ENCODE results near the gene MC1R. TPM values are rescaled to one million over a fixed set of nuclear protein-coding genes. Genes with fewer than 3 reads are reported as not detected.

MC1R gene
- total and polyA plus RNA-seq, 2 of the 4 experiments (the other 2 are of a cell fraction), result 3.8 to 9.5 TPM

- H4K8ac ChIP-seq (ENCODE audit: low read depth in 2 of 2, low read length in 2 of 2), result no peak overlapping the region
- no peak overlapping the region for H2BK20ac ChIP-seq (ENCODE audit: low read depth, low read length)
- H4K91ac ChIP-seq (ENCODE audit: insufficient read depth, low read depth, low read length), result no peak overlapping the region
- H3K9ac ChIP-seq (ENCODE audit: low read depth, low read length), result no peak overlapping the region
- H3K14ac ChIP-seq (replicated peaks; ENCODE audit: low read depth, low read length), result no peak overlapping the region
- no TSS peak for BruUV-seq (replicated peaks)
- H2AFZ ChIP-seq (replicated peaks; ENCODE audit: low read length, poor library complexity), result no peak overlapping the region
- H2AK5ac ChIP-seq (ENCODE audit: low read depth, low read length), result no peak overlapping the region
- H3K4ac ChIP-seq (ENCODE audit: low read depth, low read length), result no peak overlapping the region
- ATAC-seq (ENCODE audit: low read depth) (no peak), DNase-seq (no peak)
- H3K27ac ChIP-seq (ENCODE audit: insufficient read depth, low read length), result no peak overlapping the region
- H2BK5ac ChIP-seq (ENCODE audit: low read depth, low read length, poor library complexity, severe bottlenecking), result no peak overlapping the region
- 86% methylated on average over 10 of the region's 11 CpGs; no CpG with 5 or more reads in 1 of the 2 experiments for WGBS, 2 experiments (ENCODE audit: extremely low coverage in 2 of 2, insufficient read length in 1 of 2)
- no peaks in the 10 kb centered on the region for H3K9me3 ChIP-seq (ENCODE audit: control insufficient read depth, insufficient read depth, low read length)
- no peaks in the 10 kb centered on the region for H3K4me1 ChIP-seq (ENCODE audit: control insufficient read depth, insufficient read depth, low read length)
- ChIA-PET CTCF (no interaction called here), POLR2A (ENCODE audit: unreplicated experiment) (no interaction called here)
- H4K5ac ChIP-seq (ENCODE audit: low read depth, low read length), result no peak overlapping the region
- H3K18ac ChIP-seq (ENCODE audit: low read depth, low read length), result no peak overlapping the region
- peaks cover 75% of the 10 kb centered on the region for H3K36me3 ChIP-seq (ENCODE audit: control insufficient read depth, insufficient read depth, low read length)
- no peak for TF ChIP-seq MAZ (IDR thresholded peaks at IDR 0.05; ENCODE audit: borderline replicate concordance, low read depth, low read length)
- no peak for TF ChIP-seq SMC3 (IDR thresholded peaks at IDR 0.05; ENCODE audit: low read depth, low read length)
- no peak overlapping the region for H3K4me2 ChIP-seq (ENCODE audit: low read depth, low read length)
- peaks cover 3 to 16% of the 10 kb centered on the region in 2 experiments for H3K79me1 ChIP-seq (ENCODE audit: low read depth in 1 of 2, low read length in 2 of 2)
- no peaks in the 10 kb centered on the region for H3K27me3 ChIP-seq (ENCODE audit: control insufficient read depth, insufficient read depth, low read length)
- no peaks in the 10 kb centered on the region; the same call in none of the 2 replicates for H4K20me1 ChIP-seq (ENCODE audit: insufficient read depth, low read length)
- dilution Hi-C loops (cut with HindIII; ENCODE audit: low sequenced_read_pairs, unreplicated experiment) (no loop called here), intact Hi-C loops (cut with micrococcal nuclease) (no loop called here), in situ Hi-C loops (cut with MboI; ENCODE audit: low sequenced_read_pairs) (no loop called here)
- H2BK15ac ChIP-seq (ENCODE audit: low read depth, low read length), result no peak overlapping the region
- no peak overlapping the region for H3K56ac ChIP-seq (ENCODE audit: extremely low read depth, insufficient read depth, low read length)
- no peak overlapping the region for H2BK120ac ChIP-seq (ENCODE audit: low read depth, low read length)
- H3K4me3 ChIP-seq (ENCODE audit: insufficient read depth, low read depth, low read length), result no peak overlapping the region
- H2AK9ac ChIP-seq (replicated peaks; ENCODE audit: low read depth, low read length, poor library complexity), result no peak overlapping the region
- no peak overlapping the region for H3K23ac ChIP-seq (ENCODE audit: low read depth, low read length)
- H3K9me1 ChIP-seq (ENCODE audit: insufficient read depth, low read length), result no peaks in the 10 kb centered on the region
Measured at GRCh38 chr16:89902980-89903379, 15.7 kb upstream of the MC1R start.

All from IMR-90 (cell line).